GM18861 (cell line): ENCODE data around the gene TEDDM1.

Source experiments
- ATAC-seq: cut with Tn5 transposase; IDR thresholded peaks from one replicate; pipeline ENCODE4 v1.9.1; 2021; ENCODE audit not compliant: unreplicated experiment

TEDDM1 gene

DNA sequence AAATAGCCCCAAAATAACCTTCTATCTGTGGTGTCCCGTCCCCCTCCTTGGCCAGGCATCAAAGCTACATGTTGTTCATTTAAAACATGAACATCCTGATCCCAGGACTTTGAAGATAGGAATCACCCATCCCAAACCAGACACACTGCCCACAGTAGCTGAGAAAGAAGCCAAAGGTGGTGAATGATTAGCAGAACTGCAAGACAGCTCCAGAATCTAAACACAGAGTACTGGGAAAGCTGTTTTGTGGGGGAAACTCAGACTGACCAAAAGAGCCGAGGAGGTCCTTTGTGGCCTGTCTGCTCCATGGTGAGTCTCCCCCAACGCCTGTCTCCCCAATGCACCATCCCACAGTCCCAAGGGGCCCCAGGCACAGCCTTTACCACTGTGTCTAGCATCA lies 7.3 kb upstream of the TEDDM1 start:
- ATAC-seq: no peak

GRCh38 chr1:182406012-182406411 lies 5.5 kb upstream of the TEDDM1 start:
- no peak for ATAC-seq

DNA sequence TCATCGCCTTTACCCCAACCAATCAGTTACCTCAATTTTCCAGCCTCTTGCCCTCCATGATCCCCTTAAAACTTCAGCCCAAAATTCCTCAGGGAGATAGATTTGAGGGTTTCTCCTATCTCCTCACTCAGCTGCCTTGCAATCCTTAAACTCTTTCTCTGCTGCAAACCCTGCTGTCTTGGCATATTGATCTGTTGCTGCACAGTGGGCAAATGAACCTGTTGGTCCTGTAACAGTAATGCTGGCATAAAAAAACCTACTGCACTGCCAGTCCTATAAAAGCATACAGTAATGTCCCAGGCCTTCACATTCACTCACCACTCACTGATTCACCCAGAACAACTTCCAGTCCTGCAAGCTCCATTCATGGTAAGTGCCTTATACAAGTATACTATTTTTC lies 5.1 kb upstream of the TEDDM1 start:
- no peak for ATAC-seq

GRCh38 chr1:182404781-182405180 lies 4.3 kb upstream of the TEDDM1 start:
- no peak for ATAC-seq

DNA sequence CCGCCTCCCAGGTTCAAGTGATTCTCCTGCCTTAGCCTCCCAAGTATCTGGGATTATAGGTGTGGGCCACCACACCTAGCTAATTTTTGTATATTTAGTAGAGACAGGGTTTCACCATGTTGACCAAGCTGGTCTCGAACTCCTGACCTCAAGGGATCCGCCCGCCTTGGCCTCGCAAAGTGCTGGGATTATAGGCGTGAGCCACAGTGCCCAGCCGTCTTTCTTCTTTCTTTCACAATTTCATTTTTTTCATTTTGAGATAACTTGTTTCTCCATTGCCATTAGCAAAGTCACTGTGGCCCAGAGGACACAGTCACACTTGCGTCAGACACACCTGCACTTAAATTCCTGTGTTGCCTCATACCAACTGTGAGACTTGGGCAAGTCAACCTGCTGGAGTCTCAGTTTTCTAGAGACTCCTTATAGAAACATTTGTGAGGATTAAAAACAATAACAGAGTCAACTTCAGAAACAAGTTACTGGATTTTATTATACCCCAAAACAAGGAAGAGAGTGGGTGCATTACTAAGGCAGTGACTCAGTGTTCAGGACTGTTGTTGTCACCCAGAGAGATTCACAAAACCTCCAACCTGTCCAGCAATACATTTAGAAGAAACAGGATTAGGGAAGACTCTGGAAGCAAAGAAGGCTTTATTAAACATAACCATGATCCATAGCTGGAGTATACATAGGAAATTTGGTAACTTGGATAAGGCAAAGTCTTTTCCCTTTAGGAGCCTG lies 2.6 kb downstream of the TEDDM1 start:
- ATAC-seq: no peak

DNA sequence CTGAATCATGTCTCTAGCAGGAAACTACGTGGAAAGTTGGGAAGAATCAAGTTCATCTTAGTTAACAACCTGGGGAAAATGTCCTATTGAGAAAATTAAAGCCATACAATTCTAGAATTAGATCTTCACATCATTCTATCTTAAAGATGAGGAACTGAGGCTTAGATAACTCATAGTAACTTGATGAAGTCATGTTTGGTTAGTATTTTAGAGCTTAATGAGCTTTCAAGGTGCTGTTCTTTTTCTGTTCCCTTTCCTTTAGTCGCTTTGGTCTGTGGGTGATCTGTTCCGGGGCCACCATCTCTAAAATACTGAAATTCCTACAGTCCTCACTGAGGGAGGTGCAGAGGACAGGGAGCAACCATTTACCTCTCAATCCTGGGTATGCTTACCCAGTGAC lies 4.6 kb downstream of the TEDDM1 start:
- no peak for ATAC-seq

GRCh38 chr1:182394055-182394775 lies 6.3 kb downstream of the TEDDM1 start:
- ATAC-seq: no peak

GRCh38 chr1:182392050-182393028 lies 8.1 kb downstream of the TEDDM1 start:
- no peak for ATAC-seq

GRCh38 chr1:182391362-182392049 lies 9.0 kb downstream of the TEDDM1 start, which contains the start of gene GLUL:
Gene GLUL, minus strand, starts transcription at chr1:182391790. Its CDS starts 3,053 bp downstream, at chr1:182388737.
- ATAC-seq: peak; percentile 64

- ATAC-seq: peak; percentile 1
These were observed 9.5 kb downstream of the TEDDM1 start for GRCh38 chr1:182391028-182391361.

DNA sequence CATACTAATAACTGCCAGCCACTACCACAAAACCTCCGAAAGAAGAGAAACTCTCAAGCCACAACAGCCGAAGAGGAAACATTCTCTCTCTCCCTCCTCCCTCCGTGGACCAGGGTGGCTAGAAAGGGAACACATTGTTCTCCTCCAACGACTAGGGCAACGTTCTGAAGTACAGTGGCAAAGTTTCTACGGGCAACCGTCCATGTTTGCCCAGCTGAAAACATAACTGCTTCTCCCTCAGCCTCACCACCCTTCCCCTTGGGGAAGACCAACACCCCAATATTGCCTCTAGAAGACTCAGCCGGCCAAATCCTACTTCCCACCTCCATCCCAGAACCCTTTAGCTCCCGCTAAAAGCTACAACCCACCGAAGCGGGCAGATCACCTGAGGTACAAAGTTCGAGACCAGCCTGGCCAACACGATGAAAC lies 10.8 kb downstream of the TEDDM1 start:
- no peak for ATAC-seq

- ATAC-seq: no peak
These were observed 11.9 kb downstream of the TEDDM1 start for GRCh38 chr1:182388392-182389134.

DNA sequence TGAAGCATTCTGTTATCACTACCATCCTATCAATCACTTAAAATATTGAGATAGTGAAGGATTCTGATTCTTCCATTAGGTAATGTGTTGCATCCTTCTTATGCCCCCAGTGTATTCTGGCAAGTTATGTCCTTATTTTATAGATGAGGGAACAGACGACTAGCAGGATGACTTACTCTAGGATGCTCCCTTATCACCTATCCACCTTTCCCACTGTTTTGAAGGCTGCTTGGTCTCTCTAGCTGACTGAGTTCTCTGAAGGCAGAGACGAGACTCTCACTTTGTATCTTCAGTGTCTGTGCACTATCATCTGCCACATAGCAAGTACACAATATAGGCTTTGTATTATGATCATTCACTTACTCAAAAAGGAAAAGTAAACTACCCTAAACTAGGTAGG lies 12.9 kb downstream of the TEDDM1 start:
- ATAC-seq: no peak

DNA sequence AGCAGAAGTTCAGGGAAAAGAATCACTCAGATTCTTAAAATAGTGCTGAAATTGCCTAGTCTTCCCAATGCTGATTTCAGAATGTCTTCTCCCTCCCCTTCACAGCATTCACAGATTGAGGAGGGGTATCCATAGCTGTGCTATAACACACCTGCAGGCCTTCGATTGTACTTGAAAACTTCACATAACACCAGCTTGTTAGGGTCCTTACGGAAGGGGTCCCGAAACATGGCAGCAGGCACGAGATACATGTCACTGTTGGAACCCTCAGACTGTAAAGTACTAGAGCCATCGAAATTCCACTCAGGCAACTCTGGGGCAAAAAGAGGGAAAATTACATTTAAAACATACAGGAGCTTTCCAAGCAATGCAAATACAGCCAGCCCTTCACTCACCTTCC lies 13.5 kb downstream of the TEDDM1 start:
- no peak for ATAC-seq

DNA sequence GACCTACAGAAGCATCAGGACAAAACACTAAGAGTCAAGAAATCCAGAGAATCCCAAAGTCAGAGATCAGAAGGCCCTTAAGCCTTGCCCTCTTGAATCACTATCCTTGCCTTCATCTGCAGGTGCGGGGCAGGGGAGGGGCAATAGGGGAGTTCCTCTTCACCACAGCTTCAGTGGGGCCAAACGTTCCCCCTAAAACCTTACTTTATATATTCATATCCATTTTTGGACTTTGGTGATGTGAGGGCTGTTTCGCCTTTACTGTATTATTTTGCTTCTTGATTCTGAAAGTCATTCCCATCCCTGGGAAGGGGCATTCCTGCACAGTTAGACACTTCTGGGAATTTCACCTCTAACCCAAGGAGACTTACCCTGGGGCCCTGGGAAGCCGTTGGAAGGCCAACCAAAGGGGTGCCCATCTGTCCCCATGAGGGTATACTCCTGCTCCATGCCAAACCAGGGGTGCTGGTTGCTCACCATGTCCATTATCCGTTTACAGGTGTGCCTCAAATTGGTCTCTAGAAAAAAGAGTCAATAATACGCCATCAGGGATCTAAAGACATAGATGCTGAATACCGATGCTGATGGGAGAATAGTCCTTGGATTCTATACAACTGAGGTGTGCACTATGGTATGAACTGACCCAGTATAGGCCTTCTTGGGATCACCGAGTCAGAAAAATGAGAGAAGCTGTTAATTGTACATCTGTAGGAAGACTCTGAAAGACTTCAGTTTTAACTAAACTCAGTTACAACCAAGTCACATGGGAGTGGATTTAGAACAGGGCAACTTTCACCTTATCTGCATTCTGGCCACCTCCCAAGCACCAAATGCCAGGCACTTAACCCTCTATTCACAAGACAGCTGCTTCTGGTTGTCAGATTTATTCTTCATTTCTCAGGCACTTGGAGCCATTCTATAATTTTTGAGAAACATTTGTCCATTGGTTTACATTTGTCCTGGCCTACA lies 14.3 kb downstream of the TEDDM1 start:
- no peak for ATAC-seq

DNA sequence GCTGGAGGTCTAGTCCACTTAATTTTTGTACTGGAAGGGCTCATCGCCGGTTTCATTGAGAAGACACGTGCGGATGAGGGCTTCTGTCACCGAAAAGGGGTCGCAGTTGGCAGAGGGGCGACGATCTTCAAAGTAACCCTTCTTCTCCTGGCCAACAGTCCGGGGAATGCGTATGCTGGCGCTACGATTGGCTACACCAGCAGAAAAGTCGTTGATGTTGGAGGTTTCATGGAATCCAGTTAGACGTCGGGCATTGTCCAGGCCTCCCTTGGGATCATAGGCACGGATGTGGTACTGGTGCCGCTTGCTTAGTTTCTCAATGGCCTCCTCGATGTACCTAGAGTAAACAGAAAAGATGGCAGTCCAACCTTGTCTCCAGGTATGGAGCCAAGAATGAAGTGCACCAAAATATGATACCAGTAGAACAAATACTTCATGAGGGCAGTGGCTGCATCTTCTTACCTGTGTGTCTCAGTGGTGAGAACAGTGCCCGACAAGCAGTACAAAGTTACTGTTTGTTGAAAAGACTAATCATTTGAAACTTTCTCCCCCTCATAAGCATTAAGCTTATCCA lies 16.0 kb downstream of the TEDDM1 start:
- ATAC-seq: no peak

DNA sequence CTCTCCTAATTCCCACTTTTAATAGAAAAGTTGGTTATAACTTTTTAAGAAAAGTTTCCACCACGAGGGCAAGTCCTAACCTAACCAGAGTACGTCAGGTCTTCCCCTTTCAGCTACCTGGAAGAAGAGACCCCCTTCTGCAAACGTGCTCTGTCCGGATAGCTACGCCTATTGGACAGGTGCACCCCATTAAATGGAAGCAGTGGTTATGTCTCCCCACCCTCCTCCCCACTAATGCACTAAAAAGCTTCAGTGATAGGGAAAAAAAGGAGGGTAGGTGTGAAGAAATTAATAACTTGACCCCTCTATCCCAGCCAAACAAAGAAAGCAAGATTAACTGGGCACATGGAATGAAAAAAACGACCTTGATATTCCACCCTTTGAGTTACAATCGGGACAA lies 16.5 kb downstream of the TEDDM1 start:
- ATAC-seq: no peak

DNA sequence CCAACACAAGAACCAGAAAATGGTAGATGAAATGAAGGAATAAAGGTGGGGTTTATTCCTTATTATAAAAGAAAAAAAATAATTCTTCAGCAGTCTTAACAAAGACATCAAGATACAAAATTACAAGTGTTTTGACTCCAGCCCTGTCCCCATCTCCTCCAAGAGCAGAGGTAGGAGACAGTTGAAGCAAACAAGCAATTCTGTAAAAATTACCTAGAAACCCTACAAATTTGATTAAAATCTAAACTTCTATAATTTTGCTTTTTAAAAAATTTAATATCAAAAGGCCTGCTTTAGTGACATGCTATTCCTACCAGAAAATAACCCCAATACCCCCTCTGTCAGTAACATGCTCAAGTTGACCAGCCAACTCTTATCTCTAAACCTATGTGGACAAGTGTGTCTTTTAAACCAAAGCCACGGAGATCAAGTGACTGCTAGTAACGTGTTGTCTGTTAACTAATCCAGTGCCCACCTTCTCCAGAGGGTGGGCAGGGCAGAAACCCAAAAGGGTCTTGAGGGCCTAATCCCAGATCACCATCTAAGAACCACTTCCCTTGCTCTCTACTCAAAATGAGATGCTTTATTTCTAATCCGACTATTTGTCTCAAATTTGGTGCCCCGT lies 17.3 kb downstream of the TEDDM1 start:
- ATAC-seq: no peak
